Neural crest cell (in vitro differentiated cells): ENCODE measurements around the gene RASSF6. TPM values are rescaled to one million over a fixed set of nuclear protein-coding genes. Genes with fewer than 3 reads are reported as not detected.
"Not testable (repeated sequence)": the region's sequence is repeated elsewhere in the genome, so short reads cannot be mapped to it uniquely, and the experiment has no call there.

Experiments used
- DNase-seq: peaks from one replicate; pipeline ENCODE4 v3.0.0; 2021; ENCODE audit warnings: low read depth, mixed read lengths, low spot score
- H3K27ac Mint-ChIP-seq: one replicate; pipeline ENCODE4 v1.8.0; 2021; ENCODE audit warnings: mild to moderate bottlenecking, mixed read lengths; ENCODE audit not compliant: unreplicated experiment
- H3K27me3 Mint-ChIP-seq: 2 replicates; pipeline ENCODE4 v1.8.0; 2021; ENCODE audit warnings: low read depth, mild to moderate bottlenecking, mixed read lengths
- H3K36me3 Mint-ChIP-seq: 2 replicates; pipeline ENCODE4 v1.8.0; 2021; ENCODE audit warnings: low read depth, mild to moderate bottlenecking, mixed read lengths
- H3K4me1 Mint-ChIP-seq: 2 replicates; pipeline ENCODE4 v1.8.0; 2021; ENCODE audit warnings: mixed read lengths
- H3K4me3 Mint-ChIP-seq: one replicate; pipeline ENCODE4 v1.8.0; 2021; ENCODE audit warnings: mild to moderate bottlenecking, mixed read lengths
- H3K9me3 Mint-ChIP-seq: 2 replicates; pipeline ENCODE4 v1.8.0; 2021; ENCODE audit warnings: mixed read lengths
- total RNA-seq: library from RNA; stranded (reverse); gene quantifications from 2 replicates; pipeline ENCODE4 v1.2.1, GENCODE V29; 2021
- TF ChIP-seq, protein P1 (sequence below): fragments of 200-600 bp; sonication (generic); conservative IDR thresholded peaks from 2 replicates; pipeline ENCODE4 v1.5.0; 2021; ENCODE audit warnings: antibody characterized with exemption, mild to moderate bottlenecking

RASSF6 gene
- total RNA-seq, 1 donor from 2014 or later = not detected

DNA sequence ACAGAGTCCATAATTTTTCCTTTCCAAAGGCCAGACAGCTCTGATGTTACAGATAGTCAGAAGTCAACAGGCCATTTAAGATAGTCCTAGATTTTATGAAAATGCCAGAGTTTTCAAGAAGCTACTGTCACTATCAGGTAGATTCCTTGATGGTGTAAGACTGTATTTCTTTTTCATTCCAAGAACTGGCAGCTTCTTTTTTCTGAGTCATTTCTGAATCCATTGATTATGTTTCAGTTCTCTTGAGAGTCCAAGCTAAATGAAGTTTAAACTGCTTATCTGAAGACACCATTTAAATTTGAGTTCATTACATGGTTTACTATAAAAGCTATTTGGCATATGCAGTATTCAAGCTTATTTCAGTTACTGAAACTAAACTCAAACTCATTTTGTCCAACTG is 44.6 kb downstream of the RASSF6 start:
- H3K4me1 Mint-ChIP-seq = peaks cover 14% of the 10 kb centered on the region
- no peak for DNase-seq
- no peaks in the 10 kb centered on the region for H3K27me3 Mint-ChIP-seq
- no peaks in the 10 kb centered on the region for H3K36me3 Mint-ChIP-seq
- no peaks in the 10 kb centered on the region for H3K9me3 Mint-ChIP-seq
- no peak overlapping the region for H3K27ac Mint-ChIP-seq
- TF ChIP-seq, protein P1, sequence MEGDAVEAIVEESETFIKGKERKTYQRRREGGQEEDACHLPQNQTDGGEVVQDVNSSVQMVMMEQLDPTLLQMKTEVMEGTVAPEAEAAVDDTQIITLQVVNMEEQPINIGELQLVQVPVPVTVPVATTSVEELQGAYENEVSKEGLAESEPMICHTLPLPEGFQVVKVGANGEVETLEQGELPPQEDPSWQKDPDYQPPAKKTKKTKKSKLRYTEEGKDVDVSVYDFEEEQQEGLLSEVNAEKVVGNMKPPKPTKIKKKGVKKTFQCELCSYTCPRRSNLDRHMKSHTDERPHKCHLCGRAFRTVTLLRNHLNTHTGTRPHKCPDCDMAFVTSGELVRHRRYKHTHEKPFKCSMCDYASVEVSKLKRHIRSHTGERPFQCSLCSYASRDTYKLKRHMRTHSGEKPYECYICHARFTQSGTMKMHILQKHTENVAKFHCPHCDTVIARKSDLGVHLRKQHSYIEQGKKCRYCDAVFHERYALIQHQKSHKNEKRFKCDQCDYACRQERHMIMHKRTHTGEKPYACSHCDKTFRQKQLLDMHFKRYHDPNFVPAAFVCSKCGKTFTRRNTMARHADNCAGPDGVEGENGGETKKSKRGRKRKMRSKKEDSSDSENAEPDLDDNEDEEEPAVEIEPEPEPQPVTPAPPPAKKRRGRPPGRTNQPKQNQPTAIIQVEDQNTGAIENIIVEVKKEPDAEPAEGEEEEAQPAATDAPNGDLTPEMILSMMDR = no peak
- no peak overlapping the region for H3K4me3 Mint-ChIP-seq

GRCh38 chr4:73573794-73574528 is 46.3 kb downstream of the RASSF6 start:
- no peaks in the 10 kb centered on the region for H3K36me3 Mint-ChIP-seq
- no peaks in the 10 kb centered on the region for H3K27me3 Mint-ChIP-seq
- H3K4me3 Mint-ChIP-seq = no peak overlapping the region
- H3K27ac Mint-ChIP-seq = no peak overlapping the region
- peaks cover 14% of the 10 kb centered on the region for H3K4me1 Mint-ChIP-seq
- TF ChIP-seq, protein P1 = peak; percentile 90
- no peaks in the 10 kb centered on the region for H3K9me3 Mint-ChIP-seq
- peak; percentile 66 for DNase-seq

DNA sequence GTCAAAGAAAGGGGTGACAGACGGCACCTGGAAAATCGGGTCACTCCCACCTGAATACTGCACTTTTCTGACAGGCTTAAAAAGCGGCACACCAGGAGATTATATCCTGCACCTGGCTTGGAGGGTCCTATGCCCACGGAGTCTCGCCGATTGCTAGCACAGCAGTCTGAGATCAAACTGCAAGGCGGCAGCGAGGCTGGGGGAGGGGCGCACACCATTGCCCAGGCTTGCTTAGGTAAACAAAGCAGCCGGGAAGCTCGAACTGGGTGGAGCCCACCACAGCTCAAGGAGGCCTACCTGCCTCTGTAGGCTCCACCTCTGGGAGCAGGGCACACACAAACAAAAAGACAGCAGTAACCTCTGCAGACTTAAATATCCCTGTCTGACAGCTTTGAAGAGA is 69.4 kb downstream of the RASSF6 start:
- H3K9me3 Mint-ChIP-seq, H3K27ac Mint-ChIP-seq, H3K4me1 Mint-ChIP-seq, DNase-seq, H3K36me3 Mint-ChIP-seq, H3K4me3 Mint-ChIP-seq, H3K27me3 Mint-ChIP-seq: not testable (repeated sequence)

GRCh38 chr4:73544620-73545019 is 75.6 kb downstream of the RASSF6 start:
- no peak overlapping the region for H3K27ac Mint-ChIP-seq
- no peaks in the 10 kb centered on the region for H3K36me3 Mint-ChIP-seq
- TF ChIP-seq, protein P1 = no peak
- no peaks in the 10 kb centered on the region for H3K27me3 Mint-ChIP-seq
- no peaks in the 10 kb centered on the region for H3K9me3 Mint-ChIP-seq
- no peaks in the 10 kb centered on the region for H3K4me1 Mint-ChIP-seq
- no peak for DNase-seq
- no peak overlapping the region for H3K4me3 Mint-ChIP-seq

DNA sequence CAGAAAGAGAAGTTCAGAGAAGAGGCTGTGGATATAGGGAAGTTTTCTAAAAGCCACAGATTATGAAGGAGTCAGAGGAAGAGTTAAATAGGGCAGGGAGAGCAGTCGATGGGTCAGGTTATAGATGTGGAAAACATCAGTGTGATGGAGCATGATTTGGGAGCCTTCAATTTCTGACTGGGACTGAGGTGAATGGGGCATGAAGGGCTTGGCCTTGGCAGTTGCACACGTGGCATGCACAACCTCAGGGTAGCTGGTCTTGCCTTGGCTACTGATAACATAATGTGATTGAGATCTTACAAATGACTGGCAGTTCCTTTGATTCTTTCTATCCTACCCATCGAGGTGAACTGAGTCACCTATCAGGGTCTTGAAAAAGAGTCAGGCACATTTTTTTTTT is 79.0 kb downstream of the RASSF6 start:
- H3K4me3 Mint-ChIP-seq = no peak overlapping the region
- H3K36me3 Mint-ChIP-seq = no peaks in the 10 kb centered on the region
- no peak overlapping the region for H3K27ac Mint-ChIP-seq
- H3K4me1 Mint-ChIP-seq = peaks cover 6% of the 10 kb centered on the region
- no peaks in the 10 kb centered on the region for H3K9me3 Mint-ChIP-seq
- H3K27me3 Mint-ChIP-seq = no peaks in the 10 kb centered on the region
- TF ChIP-seq, protein P1 = no peak
- DNase-seq = no peak

- no peaks in the 10 kb centered on the region for H3K36me3 Mint-ChIP-seq
- TF ChIP-seq, protein P1 = no peak
- H3K27ac Mint-ChIP-seq = no peak overlapping the region
- no peaks in the 10 kb centered on the region for H3K9me3 Mint-ChIP-seq
- H3K27me3 Mint-ChIP-seq = no peaks in the 10 kb centered on the region
- no peak for DNase-seq
- peaks cover 6% of the 10 kb centered on the region for H3K4me1 Mint-ChIP-seq
- H3K4me3 Mint-ChIP-seq = no peak overlapping the region
Observed at GRCh38 chr4:73540826-73541225, 79.4 kb downstream of the RASSF6 start.
